Activated naive CD8-positive, alpha-beta T cell treated with anti-CD3 and anti-CD28 coated beads, Interleukin-2, amount 50 U/mL, for 24 hours (primary cell): Measurements from ENCODE around the gene IL10RB.
"Not testable (repeated sequence)": the region's sequence is repeated elsewhere in the genome, so short reads cannot be mapped to it uniquely, and the experiment has no call there.

ENCODE experiments used
- ATAC-seq: fragments of 150-1000 bp; cut with Tn5 transposase; one replicate; pipeline ENCODE4 v1.10.0; 2021
- DNase-seq: peaks from one replicate; pipeline ENCODE4 v3.0.0; 2021
- H3K27ac Mint-ChIP-seq: one replicate; pipeline ENCODE4 v1.8.0; 2021; ENCODE audit warnings: mild to moderate bottlenecking, mixed read lengths
- H3K27me3 Mint-ChIP-seq: one replicate; pipeline ENCODE4 v1.8.0; 2021; ENCODE audit warnings: mixed read lengths
- H3K36me3 Mint-ChIP-seq: one replicate; pipeline ENCODE4 v1.8.0; 2021; ENCODE audit warnings: low read depth, mixed read lengths
- H3K4me1 Mint-ChIP-seq: one replicate; pipeline ENCODE4 v1.8.0; 2021; ENCODE audit warnings: mixed read lengths
- H3K4me3 Mint-ChIP-seq: one replicate; pipeline ENCODE4 v1.8.0; 2021; ENCODE audit warnings: mild to moderate bottlenecking, moderate library complexity, mixed read lengths
- H3K9me3 Mint-ChIP-seq: one replicate; pipeline ENCODE4 v1.8.0; 2021; ENCODE audit warnings: mixed read lengths

Gene IL10RB

DNA sequence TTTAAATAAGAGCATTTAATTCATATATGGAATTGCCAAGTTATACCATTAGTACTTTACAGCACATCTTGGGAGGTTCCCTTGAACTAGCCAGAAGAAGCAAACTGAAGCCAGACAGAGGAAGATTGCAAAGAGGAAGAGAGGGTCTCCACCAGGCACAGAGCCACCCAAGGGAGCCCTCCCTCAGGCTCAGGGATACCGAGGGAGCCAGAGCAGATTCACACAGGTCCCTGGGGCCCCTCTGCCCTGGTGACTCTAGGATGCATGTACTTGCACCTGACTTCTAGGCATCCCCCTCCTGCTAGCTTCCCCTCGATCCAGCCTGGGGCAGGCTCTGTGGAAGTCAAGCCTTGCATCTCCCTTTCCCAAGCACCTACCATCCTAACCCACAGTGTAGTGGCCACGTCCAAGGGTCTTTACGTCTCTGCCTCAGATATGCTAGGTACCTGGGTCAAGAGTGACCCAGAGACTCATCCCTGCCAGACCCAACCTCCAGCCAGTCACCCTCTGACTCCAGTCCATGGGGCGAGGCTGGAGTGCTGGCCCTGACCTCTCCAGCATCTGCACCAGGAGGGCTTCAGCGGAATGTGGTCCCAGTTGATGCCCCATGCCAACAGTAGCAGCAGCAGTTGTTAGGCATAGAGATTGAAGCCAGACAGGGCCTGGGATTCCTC, 30.0 kb upstream of the IL10RB start:
- Mint-ChIP-seq H3K4me1 (peaks cover 93% of the 10 kb centered on the region), H3K36me3 (peaks cover 32% of the 10 kb centered on the region), H3K27me3 (no peaks in the 10 kb centered on the region), H3K4me3 (peak overlapping the region; percentile 1), H3K9me3 (no peaks in the 10 kb centered on the region), H3K27ac (peak overlapping the region; percentile 92)
- ATAC-seq: no peak
- DNase-seq: no peak

DNA sequence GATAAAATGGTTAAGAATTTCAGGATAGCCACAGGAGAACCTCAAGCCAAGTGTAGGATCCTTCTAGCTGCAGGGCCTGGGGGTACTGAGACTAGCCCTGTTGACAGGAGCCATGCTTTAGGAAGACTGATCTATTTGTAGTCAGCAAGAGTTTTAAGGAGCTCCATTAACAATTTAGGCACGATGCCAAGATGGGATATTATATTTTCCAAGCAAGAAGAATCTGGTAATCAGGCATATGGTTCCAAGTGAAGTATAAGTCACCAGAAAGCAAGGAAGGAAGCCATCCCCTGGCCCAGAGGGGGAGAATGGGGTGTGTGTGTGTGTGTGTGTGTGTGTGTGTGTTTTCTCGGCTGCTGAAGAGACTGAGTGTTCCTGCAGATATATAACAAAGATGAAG, 29.4 kb upstream of the IL10RB start:
- no peak overlapping the region for H3K4me3 Mint-ChIP-seq
- H3K27me3 Mint-ChIP-seq: no peaks in the 10 kb centered on the region
- H3K27ac Mint-ChIP-seq: peak overlapping the region; percentile 92
- H3K36me3 Mint-ChIP-seq: peaks cover 31% of the 10 kb centered on the region
- no peaks in the 10 kb centered on the region for H3K9me3 Mint-ChIP-seq
- peaks cover 94% of the 10 kb centered on the region for H3K4me1 Mint-ChIP-seq
- DNase-seq (no peak), ATAC-seq (no peak)

DNA sequence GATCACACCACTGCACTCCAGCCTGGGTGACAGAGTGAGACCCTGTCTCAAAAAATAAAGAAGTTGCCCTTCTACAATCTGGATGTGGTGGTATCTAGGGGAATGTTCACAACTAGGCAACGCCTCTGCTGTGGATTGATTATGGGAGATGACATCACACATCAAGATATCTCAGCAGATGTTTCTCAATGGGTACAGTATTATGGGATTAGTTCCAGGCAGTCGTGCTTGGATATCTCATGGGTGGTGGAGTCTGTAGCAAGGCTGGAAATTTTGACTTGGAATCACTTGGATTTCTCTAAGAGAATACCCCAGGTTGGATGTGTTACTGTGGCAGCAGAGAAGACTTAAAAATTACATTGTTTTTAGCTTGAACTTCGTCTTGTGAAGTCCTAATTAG, 28.7 kb upstream of the IL10RB start:
- H3K27ac Mint-ChIP-seq: peak overlapping the region; percentile 92
- no peak for DNase-seq

DNA sequence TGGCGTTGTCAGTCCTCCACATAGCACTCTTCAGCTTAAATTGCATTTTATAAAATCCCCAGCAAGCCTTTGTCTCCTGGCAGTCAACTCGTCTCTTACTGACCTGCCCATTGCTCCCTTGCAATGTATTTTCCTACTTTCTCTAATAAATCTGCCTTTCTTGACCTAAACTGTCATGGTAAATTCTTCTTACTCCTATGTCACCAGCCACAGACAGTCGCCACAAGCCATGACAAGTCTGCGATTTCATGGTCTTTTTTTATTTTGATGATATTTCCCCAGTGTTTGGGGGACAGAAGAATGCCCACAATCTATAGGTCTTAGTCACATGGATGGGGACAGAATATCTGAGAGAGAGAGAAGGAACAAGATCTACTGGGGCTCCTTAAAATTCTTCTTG, 28.0 kb upstream of the IL10RB start:
- Mint-ChIP-seq H3K27me3 (no peaks in the 10 kb centered on the region), H3K9me3 (no peaks in the 10 kb centered on the region), H3K4me3 (peak overlapping the region; percentile 66), H3K4me1 (peaks cover 88% of the 10 kb centered on the region), H3K36me3 (peaks cover 26% of the 10 kb centered on the region), H3K27ac (peak overlapping the region; percentile 92)
- peak; percentile 76 for ATAC-seq
- no peak for DNase-seq

More for the DNA sequence above, 28.7 kb upstream of the IL10RB start:
- H3K9me3 Mint-ChIP-seq: no peaks in the 10 kb centered on the region
- no peaks in the 10 kb centered on the region for H3K27me3 Mint-ChIP-seq
- H3K4me1 Mint-ChIP-seq: peaks cover 93% of the 10 kb centered on the region
- peaks cover 32% of the 10 kb centered on the region for H3K36me3 Mint-ChIP-seq
- H3K4me3 Mint-ChIP-seq: peak overlapping the region; percentile 46
- ATAC-seq: no peak

DNA sequence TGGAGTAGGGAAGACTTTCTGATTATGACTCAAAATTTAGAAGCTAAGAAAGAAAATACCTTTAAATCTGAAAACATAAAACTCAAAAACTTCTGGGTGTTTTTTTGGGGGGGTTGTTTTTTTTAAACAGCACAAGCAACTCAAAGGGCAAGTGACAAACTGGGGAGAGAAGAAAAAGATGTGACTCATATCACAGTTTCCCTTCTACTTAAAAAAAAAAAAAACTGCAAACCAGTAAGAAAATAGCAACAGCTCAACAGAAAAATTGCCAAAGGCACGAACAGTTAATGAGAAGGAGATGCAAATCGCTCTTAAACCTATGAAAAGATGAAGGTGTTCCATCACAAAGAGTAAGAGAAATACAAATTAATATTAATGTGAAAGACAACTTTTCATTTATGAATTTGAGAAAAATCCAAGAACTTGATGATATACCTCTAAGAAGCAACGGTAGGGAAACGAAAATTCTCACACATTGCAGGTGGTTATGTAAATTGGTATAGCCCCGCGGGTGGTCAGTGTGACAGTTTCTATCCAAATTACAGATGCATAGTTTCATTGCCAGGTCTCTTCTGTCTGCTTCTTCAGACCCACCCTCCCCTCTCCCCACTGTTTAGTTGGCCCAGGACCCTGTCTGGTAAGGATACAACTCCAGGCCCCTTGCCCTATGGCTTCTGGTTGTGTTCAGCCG, 27.5 kb upstream of the IL10RB start:
- Mint-ChIP-seq H3K27ac (peak overlapping the region; percentile 92), H3K27me3 (no peaks in the 10 kb centered on the region), H3K4me3 (peak overlapping the region; percentile 66), H3K9me3 (no peaks in the 10 kb centered on the region), H3K4me1 (peaks cover 88% of the 10 kb centered on the region), H3K36me3 (peaks cover 27% of the 10 kb centered on the region)
- ATAC-seq: peak; percentile 43
- DNase-seq: no peak

DNA sequence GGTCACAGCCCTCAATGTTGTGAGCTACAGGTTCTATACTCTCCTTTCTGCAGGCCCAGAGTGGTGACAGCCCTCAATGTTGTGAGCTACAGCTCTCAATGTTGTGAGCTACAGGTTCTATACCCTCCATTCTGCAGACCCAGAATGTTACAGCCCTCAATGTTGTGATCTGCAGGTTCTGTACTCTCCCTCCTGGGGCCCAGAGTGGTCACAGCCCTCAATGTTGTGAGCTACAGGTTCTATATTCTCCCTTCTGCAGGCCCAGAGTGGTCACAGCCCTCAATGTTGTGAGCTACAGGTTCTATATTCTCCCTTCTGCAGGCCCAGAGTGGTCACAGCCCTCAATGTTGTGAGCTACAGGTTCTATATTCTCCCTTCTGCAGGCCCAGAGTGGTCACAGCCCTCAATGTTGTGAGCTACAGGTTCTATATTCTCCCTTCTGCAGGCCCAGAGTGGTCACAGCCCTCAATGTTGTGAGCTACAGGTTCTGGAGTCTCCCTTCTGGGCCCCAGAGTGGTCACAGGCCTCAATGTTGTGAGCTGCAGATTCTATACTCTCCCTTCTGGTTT, 26.5 kb upstream of the IL10RB start:
- H3K36me3 Mint-ChIP-seq: peaks cover 30% of the 10 kb centered on the region
- ATAC-seq, H3K27me3 Mint-ChIP-seq, DNase-seq, H3K9me3 Mint-ChIP-seq: not testable (repeated sequence)
- H3K4me1 Mint-ChIP-seq: peaks cover 90% of the 10 kb centered on the region
- peak overlapping the region; percentile 92 for H3K27ac Mint-ChIP-seq
- H3K4me3 Mint-ChIP-seq: peak overlapping the region; percentile 66

DNA sequence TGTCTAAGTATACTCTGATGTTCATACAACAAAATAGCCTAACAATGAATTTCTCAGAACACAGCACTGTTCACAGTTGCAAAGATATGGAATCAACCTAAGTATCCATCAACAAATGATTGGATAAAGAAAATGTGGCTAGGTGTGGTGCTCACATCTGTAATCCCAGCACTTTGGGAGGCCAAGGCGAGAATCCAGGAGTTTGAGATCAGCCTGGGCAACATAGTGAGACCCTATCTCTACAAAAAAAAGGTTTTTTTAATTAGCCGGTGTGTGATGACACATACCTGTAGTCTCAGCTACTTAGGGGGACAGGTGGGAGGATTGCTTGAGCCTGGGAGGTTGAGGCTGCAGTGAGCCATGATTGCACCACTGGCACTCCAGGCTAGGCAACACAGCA, 25.8 kb upstream of the IL10RB start:
- peaks cover 90% of the 10 kb centered on the region for H3K4me1 Mint-ChIP-seq
- H3K9me3 Mint-ChIP-seq: no peaks in the 10 kb centered on the region
- no peak for ATAC-seq
- H3K27ac Mint-ChIP-seq: peak overlapping the region; percentile 61
- H3K27me3 Mint-ChIP-seq: no peaks in the 10 kb centered on the region
- H3K36me3 Mint-ChIP-seq: peaks cover 36% of the 10 kb centered on the region
- DNase-seq: no peak
- H3K4me3 Mint-ChIP-seq: no peak overlapping the region

DNA sequence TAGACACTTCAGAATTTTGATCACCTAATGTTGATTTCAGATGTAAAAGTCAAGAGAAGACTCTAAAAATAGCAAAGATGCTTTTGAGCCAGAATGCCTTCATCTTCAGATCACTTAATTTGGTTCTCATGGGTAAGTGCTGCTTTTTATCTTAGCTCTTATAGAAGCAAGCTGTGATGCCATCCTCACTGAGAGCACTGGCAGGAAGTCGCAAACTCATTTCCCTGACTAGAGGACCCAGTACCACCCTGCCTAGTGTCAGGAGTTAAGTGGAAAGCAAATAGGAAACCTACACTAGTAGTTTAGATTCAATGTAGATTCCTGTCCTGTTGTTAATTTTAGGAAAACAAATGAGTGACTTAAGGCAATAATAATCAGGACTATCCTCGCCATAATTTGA, 24.3 kb upstream of the IL10RB start:
- ATAC-seq: no peak
- Mint-ChIP-seq H3K4me3 (no peak overlapping the region), H3K9me3 (no peaks in the 10 kb centered on the region), H3K27me3 (no peaks in the 10 kb centered on the region), H3K36me3 (peaks cover 49% of the 10 kb centered on the region), H3K27ac (peak overlapping the region; percentile 75), H3K4me1 (peaks cover 90% of the 10 kb centered on the region)
- DNase-seq: no peak

DNA sequence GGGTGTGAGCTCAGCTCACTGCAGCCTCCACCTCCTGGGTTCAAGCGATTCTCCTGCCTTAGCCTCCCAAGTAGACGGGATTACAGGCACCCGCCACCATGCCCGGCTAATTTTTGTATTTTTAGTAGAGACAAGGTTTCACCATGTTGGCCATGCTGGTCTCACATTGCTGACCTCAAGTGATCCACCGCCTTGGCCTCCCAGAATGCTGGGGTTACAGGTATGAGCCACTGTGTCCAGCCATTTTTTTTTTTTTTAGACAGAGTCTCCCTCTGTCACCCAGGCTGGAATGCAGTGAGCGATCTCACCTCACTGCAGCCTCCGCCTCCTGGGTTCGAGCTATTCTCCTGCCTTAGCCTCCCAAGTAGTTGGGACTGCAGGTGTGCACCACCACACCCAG, 23.3 kb upstream of the IL10RB start:
- peaks cover 57% of the 10 kb centered on the region for H3K36me3 Mint-ChIP-seq
- H3K4me1 Mint-ChIP-seq: peaks cover 90% of the 10 kb centered on the region
- H3K27ac Mint-ChIP-seq, H3K4me3 Mint-ChIP-seq, H3K9me3 Mint-ChIP-seq, H3K27me3 Mint-ChIP-seq, DNase-seq, ATAC-seq: not testable (repeated sequence)

DNA sequence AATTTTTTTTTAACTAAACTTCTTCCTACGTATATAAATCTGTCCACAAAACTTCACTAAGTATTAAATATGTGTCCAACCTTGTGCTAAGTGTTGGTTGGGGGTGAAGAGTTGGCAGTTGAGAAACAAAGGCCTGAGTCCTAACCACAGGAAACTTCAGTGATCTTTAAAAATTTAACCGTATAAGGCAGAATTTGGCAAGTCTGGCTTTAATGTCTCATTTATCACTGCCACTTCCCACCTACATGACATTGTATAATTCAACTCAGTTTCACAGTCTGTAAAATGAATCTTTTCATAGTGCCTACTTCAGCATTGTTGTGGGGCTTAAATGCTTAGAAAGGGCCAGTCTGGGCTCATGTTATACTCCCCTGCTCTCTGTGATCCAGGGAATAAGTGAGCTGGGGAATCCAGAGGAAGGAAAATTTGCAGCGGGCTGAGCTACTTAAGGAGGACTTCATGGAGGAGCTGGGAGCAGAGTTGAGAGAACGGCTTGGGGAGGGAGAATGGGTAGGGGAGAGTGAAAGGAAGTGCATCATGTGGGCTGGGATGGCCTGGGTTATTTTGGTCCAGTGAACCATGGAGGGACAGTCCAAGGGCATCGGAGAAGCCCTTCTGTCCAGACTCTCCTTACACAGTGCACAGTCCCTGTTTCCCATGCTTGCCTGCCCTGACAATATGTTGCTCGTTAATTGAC, 21.9 kb upstream of the IL10RB start:
- Mint-ChIP-seq H3K36me3 (peaks cover 70% of the 10 kb centered on the region), H3K27ac (peak overlapping the region; percentile 88), H3K27me3 (no peaks in the 10 kb centered on the region), H3K4me3 (peak overlapping the region; percentile 65), H3K4me1 (peaks cover 86% of the 10 kb centered on the region), H3K9me3 (no peaks in the 10 kb centered on the region)
- no peak for DNase-seq
- ATAC-seq: peak; percentile 78

DNA sequence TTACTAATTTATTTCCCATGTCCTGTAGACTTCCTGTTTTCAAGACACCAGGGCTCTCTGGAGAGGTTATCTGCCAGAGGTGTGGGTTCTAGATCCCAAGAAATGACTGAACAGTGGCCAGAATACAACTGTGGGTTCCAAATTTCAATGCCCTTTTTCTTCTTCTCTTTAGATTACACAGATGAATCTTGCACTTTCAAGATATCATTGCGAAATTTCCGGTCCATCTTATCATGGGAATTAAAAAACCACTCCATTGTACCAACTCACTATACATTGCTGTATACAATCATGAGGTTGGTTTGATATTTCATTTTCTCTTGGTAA, 21.4 kb upstream of the IL10RB start:
- Mint-ChIP-seq H3K27me3 (no peaks in the 10 kb centered on the region), H3K36me3 (peaks cover 74% of the 10 kb centered on the region), H3K27ac (peak overlapping the region; percentile 88), H3K4me1 (peaks cover 88% of the 10 kb centered on the region), H3K9me3 (no peaks in the 10 kb centered on the region), H3K4me3 (peak overlapping the region; percentile 65)
- ATAC-seq (peak; percentile 30), DNase-seq (no peak)

DNA sequence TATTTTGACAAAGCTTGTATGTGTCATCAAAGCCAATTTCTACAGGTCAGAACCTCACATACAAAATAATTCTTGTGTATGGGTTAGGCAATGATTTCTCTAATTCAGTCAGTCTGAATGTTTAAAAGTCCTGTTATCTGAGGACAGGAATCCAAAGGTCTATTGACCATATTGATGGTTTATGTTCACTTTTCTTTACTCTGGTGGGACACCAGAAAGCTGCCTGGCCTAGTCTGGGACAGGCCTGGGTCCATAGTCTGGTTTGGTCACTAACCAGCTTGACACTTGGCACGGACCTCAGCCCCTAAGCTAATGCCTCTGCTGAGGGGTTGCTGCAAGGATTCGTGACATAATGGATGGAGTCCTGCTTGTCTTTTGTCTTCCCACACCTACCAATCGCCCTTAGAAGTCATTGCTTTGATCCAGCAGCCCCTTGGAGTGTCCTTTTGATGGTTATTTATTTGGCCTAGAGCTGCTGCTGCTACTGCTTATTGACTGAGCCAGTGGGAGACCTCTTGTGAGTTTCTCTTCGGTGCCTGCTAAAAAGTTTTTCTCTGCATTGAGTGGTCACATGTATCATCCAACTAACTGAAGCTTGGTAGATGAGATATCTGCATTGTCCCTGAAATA, 20.8 kb upstream of the IL10RB start:
- Mint-ChIP-seq H3K9me3 (no peaks in the 10 kb centered on the region), H3K27ac (peak overlapping the region; percentile 88), H3K36me3 (peaks cover 77% of the 10 kb centered on the region), H3K4me1 (peaks cover 84% of the 10 kb centered on the region), H3K27me3 (no peaks in the 10 kb centered on the region), H3K4me3 (peak overlapping the region; percentile 65)
- DNase-seq (no peak), ATAC-seq (no peak)

DNA sequence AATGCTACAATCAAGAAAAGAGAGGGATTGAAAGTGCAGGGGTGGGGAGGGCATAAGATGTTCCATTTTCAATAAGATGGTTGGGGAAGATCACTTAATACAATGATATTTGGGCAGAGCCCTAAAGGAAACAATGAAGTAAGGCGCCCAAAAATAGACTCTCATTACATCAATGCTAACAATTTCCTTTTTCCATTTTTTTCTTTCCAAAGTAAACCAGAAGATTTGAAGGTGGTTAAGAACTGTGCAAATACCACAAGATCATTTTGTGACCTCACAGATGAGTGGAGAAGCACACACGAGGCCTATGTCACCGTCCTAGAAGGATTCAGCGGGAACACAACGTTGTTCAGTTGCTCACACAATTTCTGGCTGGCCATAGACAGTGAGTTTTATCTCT, 19.7 kb upstream of the IL10RB start:
- Mint-ChIP-seq H3K9me3 (no peaks in the 10 kb centered on the region), H3K36me3 (peaks cover 87% of the 10 kb centered on the region), H3K27ac (peak overlapping the region; percentile 88), H3K4me3 (no peak overlapping the region), H3K27me3 (no peaks in the 10 kb centered on the region), H3K4me1 (peaks cover 73% of the 10 kb centered on the region)
- DNase-seq (no peak), ATAC-seq (peak; percentile 26)

DNA sequence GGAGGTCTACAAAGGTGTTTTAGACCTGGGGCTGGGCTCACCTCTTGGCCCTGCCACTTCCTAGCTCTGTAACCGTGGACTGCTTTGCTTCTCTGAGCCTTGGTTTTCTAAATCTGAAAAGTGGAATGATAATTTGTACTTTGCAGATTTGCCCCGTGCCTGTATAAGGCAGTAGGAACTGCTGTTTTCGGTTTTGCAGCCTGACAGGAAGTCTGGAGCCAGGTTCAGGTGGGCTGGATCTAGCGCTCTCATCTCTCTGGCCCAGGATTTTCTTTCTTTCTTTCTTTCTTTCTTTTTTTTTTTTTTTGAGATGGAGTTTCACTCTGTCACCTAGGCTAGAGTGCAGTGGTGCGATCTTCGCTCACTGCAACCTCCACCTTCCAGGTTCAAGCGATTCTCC, 19.2 kb upstream of the IL10RB start:
- H3K27ac Mint-ChIP-seq: peak overlapping the region; percentile 88
- H3K4me3 Mint-ChIP-seq: no peak overlapping the region
- no peaks in the 10 kb centered on the region for H3K9me3 Mint-ChIP-seq
- ATAC-seq: no peak
- peaks cover 68% of the 10 kb centered on the region for H3K4me1 Mint-ChIP-seq
- DNase-seq: no peak
- peaks cover 87% of the 10 kb centered on the region for H3K36me3 Mint-ChIP-seq
- H3K27me3 Mint-ChIP-seq: no peaks in the 10 kb centered on the region
